ENCODE data around the gene TNNI3. TPM values are rescaled to one million over a fixed set of nuclear protein-coding genes. Genes with fewer than 3 reads are reported as not detected.
"Not testable (repeated sequence)": the region's sequence is repeated elsewhere in the genome, so short reads cannot be mapped to it uniquely, and the experiment has no call there.

The TNNI3 gene
- total RNA-seq, 1 donor from 2014 or later, result not detected

- peaks cover 57% of the 10 kb centered on the region for H3K27me3 Mint-ChIP-seq (ENCODE audit: insufficient read depth)
- no peaks in the 10 kb centered on the region for H3K36me3 Mint-ChIP-seq (ENCODE audit: low read depth)
- peaks cover 12% of the 10 kb centered on the region for H3K4me1 Mint-ChIP-seq (ENCODE audit: low read depth)
- peak within 1 kb of the TSS; percentile 32 for H3K27ac Mint-ChIP-seq
- DNase-seq (ENCODE audit: low spot score), result peak; percentile 76
- intact Hi-C loops (cut with micrococcal nuclease), result loop anchor here (1.0 to 2.0 kb wide), 6 partner anchors 50 to 700 kb away; partner anchors contain the start of genes KMT5C and PPP1R12C
- H3K9me3 Mint-ChIP-seq, result no peaks in the 10 kb centered on the region
- peak within 1 kb of the TSS; percentile 84 for H3K4me3 Mint-ChIP-seq
These were observed 9.2 kb upstream of the TNNI3 start, which contains the start of gene DNAAF3 for GRCh38 chr19:55166530-55167268. Gene DNAAF3 (minus strand): TSS chr19:55166613. CDS start chr19:55166413, 200 bp downstream.

GRCh38 chr19:55165952-55166529, 8.5 kb upstream of the TNNI3 start:
- DNase-seq (ENCODE audit: low spot score), result no peak
- Mint-ChIP-seq H3K4me1 (ENCODE audit: low read depth) (peaks cover 12% of the 10 kb centered on the region), H3K9me3 (no peaks in the 10 kb centered on the region), H3K4me3 (peak overlapping the region; percentile 84), H3K27me3 (ENCODE audit: insufficient read depth) (peaks cover 54% of the 10 kb centered on the region), H3K27ac (peak overlapping the region; percentile 32), H3K36me3 (ENCODE audit: low read depth) (no peaks in the 10 kb centered on the region)
- intact Hi-C loops (cut with micrococcal nuclease), result loop anchor here (1.0 to 2.0 kb wide), 6 partner anchors 49 to 699 kb away; partner anchors contain the start of genes KMT5C and PPP1R12C

- Mint-ChIP-seq H3K4me1 (ENCODE audit: low read depth) (peaks cover 6% of the 10 kb centered on the region), H3K27ac (no peak overlapping the region), H3K9me3 (no peaks in the 10 kb centered on the region), H3K4me3 (no peak overlapping the region), H3K27me3 (ENCODE audit: insufficient read depth) (peaks cover 55% of the 10 kb centered on the region), H3K36me3 (ENCODE audit: low read depth) (no peaks in the 10 kb centered on the region)
- intact Hi-C loops (cut with micrococcal nuclease), result loop anchor here (2.0 to 5.0 kb wide), 2 partner anchors 13 to 281 kb away; partner anchors contain the start of gene SHISA7
- DNase-seq (ENCODE audit: low spot score), result no peak
These were observed 4.2 kb upstream of the TNNI3 start for GRCh38 chr19:55161571-55162322.

GRCh38 chr19:55160986-55161365, 3.4 kb upstream of the TNNI3 start:
- H3K27me3 Mint-ChIP-seq (ENCODE audit: insufficient read depth), result peaks cover 52% of the 10 kb centered on the region
- no peak for DNase-seq (ENCODE audit: low spot score)
- no peak overlapping the region for H3K27ac Mint-ChIP-seq
- H3K36me3 Mint-ChIP-seq (ENCODE audit: low read depth), result no peaks in the 10 kb centered on the region
- no peaks in the 10 kb centered on the region for H3K4me1 Mint-ChIP-seq (ENCODE audit: low read depth)
- H3K4me3 Mint-ChIP-seq, result no peak overlapping the region
- intact Hi-C loops (cut with micrococcal nuclease), result loop anchor here (1.0 to 5.0 kb wide), 5 partner anchors 14 to 300 kb away; partner anchors contain the start of genes ISOC2 and SHISA7
- H3K9me3 Mint-ChIP-seq, result no peaks in the 10 kb centered on the region

GRCh38 chr19:55160128-55160985, 2.8 kb upstream of the TNNI3 start:
- Mint-ChIP-seq H3K36me3 (ENCODE audit: low read depth) (no peaks in the 10 kb centered on the region), H3K4me1 (ENCODE audit: low read depth) (no peaks in the 10 kb centered on the region), H3K9me3 (no peaks in the 10 kb centered on the region), H3K4me3 (no peak overlapping the region), H3K27ac (no peak overlapping the region), H3K27me3 (ENCODE audit: insufficient read depth) (peaks cover 46% of the 10 kb centered on the region)
- peak; percentile 86 for DNase-seq (ENCODE audit: low spot score)
- intact Hi-C loops (cut with micrococcal nuclease), result loop anchor here (1.0 to 5.0 kb wide), 5 partner anchors 14 to 301 kb away; partner anchors contain the start of genes ISOC2 and SHISA7

- Mint-ChIP-seq H3K27ac (no peak overlapping the region), H3K9me3 (no peaks in the 10 kb centered on the region)
These were observed 1.6 kb upstream of the TNNI3 start for GRCh38 chr19:55158848-55159749.

GRCh38 chr19:55158423-55158822, 891 bp upstream of the TNNI3 start:
- Mint-ChIP-seq H3K27ac (no peak overlapping the region), H3K9me3 (peaks cover 4% of the 10 kb centered on the region), H3K27me3 (ENCODE audit: insufficient read depth) (peaks cover 31% of the 10 kb centered on the region), H3K4me3 (no peak overlapping the region), H3K4me1 (ENCODE audit: low read depth) (peaks cover 9% of the 10 kb centered on the region), H3K36me3 (ENCODE audit: low read depth) (no peaks in the 10 kb centered on the region)
- intact Hi-C loops (cut with micrococcal nuclease), result no loop called here
- DNase-seq (ENCODE audit: low spot score), result no peak

More at GRCh38 chr19:55158848-55159749, 1.6 kb upstream of the TNNI3 start:
- intact Hi-C loops (cut with micrococcal nuclease), result no loop called here
- Mint-ChIP-seq H3K27me3 (ENCODE audit: insufficient read depth) (peaks cover 37% of the 10 kb centered on the region), H3K4me3 (no peak overlapping the region), H3K36me3 (ENCODE audit: low read depth) (no peaks in the 10 kb centered on the region), H3K4me1 (ENCODE audit: low read depth) (peaks cover 3% of the 10 kb centered on the region)
- no peak for DNase-seq (ENCODE audit: low spot score)

GRCh38 chr19:55156202-55157063, 1.1 kb downstream of the TNNI3 start:
- Mint-ChIP-seq H3K27ac (no peak overlapping the region), H3K27me3 (ENCODE audit: insufficient read depth) (peaks cover 26% of the 10 kb centered on the region), H3K36me3 (ENCODE audit: low read depth) (peaks cover 2% of the 10 kb centered on the region), H3K4me1 (ENCODE audit: low read depth) (peaks cover 16% of the 10 kb centered on the region), H3K4me3 (no peak overlapping the region), H3K9me3 (peaks cover 13% of the 10 kb centered on the region)
- DNase-seq (ENCODE audit: low spot score), result no peak
- intact Hi-C loops (cut with micrococcal nuclease), result no loop called here

- H3K9me3 Mint-ChIP-seq, result peaks cover 16% of the 10 kb centered on the region
- H3K4me3 Mint-ChIP-seq; intact Hi-C loops (cut with micrococcal nuclease); H3K36me3 Mint-ChIP-seq (ENCODE audit: low read depth); DNase-seq (ENCODE audit: low spot score); H3K27ac Mint-ChIP-seq: not testable (repeated sequence)
- peaks cover 16% of the 10 kb centered on the region for H3K4me1 Mint-ChIP-seq (ENCODE audit: low read depth)
- H3K27me3 Mint-ChIP-seq (ENCODE audit: insufficient read depth), result peaks cover 25% of the 10 kb centered on the region
These were observed 1.7 kb downstream of the TNNI3 start for GRCh38 chr19:55155784-55156183.

GRCh38 chr19:55153652-55154264, 3.8 kb downstream of the TNNI3 start:
- Mint-ChIP-seq H3K4me1 (ENCODE audit: low read depth) (peaks cover 16% of the 10 kb centered on the region), H3K4me3 (no peak overlapping the region), H3K9me3 (peaks cover 16% of the 10 kb centered on the region), H3K27ac (no peak overlapping the region), H3K27me3 (ENCODE audit: insufficient read depth) (peaks cover 25% of the 10 kb centered on the region), H3K36me3 (ENCODE audit: low read depth) (peaks cover 2% of the 10 kb centered on the region)
- intact Hi-C loops (cut with micrococcal nuclease), result no loop called here
- DNase-seq (ENCODE audit: low spot score), result no peak

Measured in activated T-helper 1 cell treated with anti-CD3 and anti-CD28 coated beads, Interleukin-12 subunit alpha, Interleukin-12 subunit beta, Interleukin-2, Interleukin-4 antibody, amounts not matched to agents 30 ng/mL and 10 ng/mL and 1 ng/mL, durations not matched to agents 14 hours and 24 hours and 36 hours (primary cell).